WTC11 (cell line): ENCODE results near the gene SH2D4B. TPM values are rescaled to one million over a fixed set of nuclear protein-coding genes. Genes with fewer than 3 reads are reported as not detected.

ENCODE experiments used
- ATAC-seq: fragments of 200-7000 bp; cut with Tn5 transposase; 2 replicates; pipeline ENCODE4 v1.10.0; 2021; ENCODE audit warnings: mild to moderate bottlenecking, moderate library complexity
- CTCF ChIA-PET: fragments of 300-600 bp; sonication (Branson Sonifier 250); formaldehyde crosslinking; loops from one replicate; lab custom pipeline; 2021; ENCODE audit warnings: antibody characterized with exemption; lab: Charles Lee
- POLR2A ChIA-PET: fragments of 350-600 bp; sonication (Branson Sonifier 250); formaldehyde crosslinking; loops from one replicate; lab custom pipeline; 2021; ENCODE audit warnings: antibody characterized with exemption; lab: Charles Lee
- DNase-seq: peaks from one replicate; pipeline ENCODE4 v3.0.0; 2021; ENCODE audit warnings: low spot score
- H3K27ac Mint-ChIP-seq: 2 replicates; pipeline ENCODE4 v1.8.0; 2021; ENCODE audit warnings: mixed read lengths
- H3K27me3 Mint-ChIP-seq: 2 replicates; pipeline ENCODE4 v1.8.0; 2021; ENCODE audit warnings: low read depth, mild to moderate bottlenecking, moderate library complexity, mixed read lengths
- H3K36me3 Mint-ChIP-seq: 2 replicates; pipeline ENCODE4 v1.8.0; 2021; ENCODE audit warnings: mixed read lengths
- H3K4me1 Mint-ChIP-seq: 2 replicates; pipeline ENCODE4 v1.8.0; 2022; ENCODE audit warnings: mixed read lengths
- H3K4me3 Mint-ChIP-seq: 2 replicates; pipeline ENCODE4 v1.8.0; 2021; ENCODE audit warnings: mild to moderate bottlenecking, moderate library complexity, mixed read lengths
- H3K9me3 Mint-ChIP-seq: 2 replicates; pipeline ENCODE4 v1.8.0; 2021; ENCODE audit warnings: mixed read lengths
- ELF4 ChIP-seq: sonication (generic); formaldehyde crosslinking; IDR thresholded peaks from 2 replicates; pipeline ENCODE4 v1.8.1; 2022; ENCODE audit warnings: low read depth, mild to moderate bottlenecking, moderate library complexity, missing genetic modification reagents
- ESRRA ChIP-seq: sonication (generic); formaldehyde crosslinking; IDR thresholded peaks from 2 replicates; pipeline ENCODE4 v1.8.1; 2022; ENCODE audit warnings: mild to moderate bottlenecking, missing genetic modification reagents, borderline replicate concordance
- FOXJ3 ChIP-seq: sonication (generic); formaldehyde crosslinking; IDR thresholded peaks from 2 replicates; pipeline ENCODE4 v1.9.0; 2021; ENCODE audit warnings: missing genetic modification reagents, mild to moderate bottlenecking, borderline replicate concordance
- JUN ChIP-seq: sonication (generic); formaldehyde crosslinking; IDR thresholded peaks from 2 replicates; pipeline ENCODE4 v1.8.0; 2023; ENCODE audit warnings: mild to moderate bottlenecking, missing genetic modification reagents
- NFE2L1 ChIP-seq: sonication (generic); formaldehyde crosslinking; IDR thresholded peaks from 2 replicates; pipeline ENCODE4 v1.8.1; 2023; ENCODE audit warnings: missing genetic modification reagents
- OVOL2 ChIP-seq: fragments of 250-450 bp; sonication (Bioruptor Pico); IDR thresholded peaks from 2 replicates; pipeline ENCODE4 v1.9.0; 2021; ENCODE audit warnings: mild to moderate bottlenecking, borderline replicate concordance
- RELA ChIP-seq: sonication (generic); formaldehyde crosslinking; IDR thresholded peaks from 2 replicates; pipeline ENCODE4 v1.8.1; 2022; ENCODE audit warnings: missing genetic modification reagents, mild to moderate bottlenecking, borderline replicate concordance
- SMAD3 ChIP-seq: sonication (generic); formaldehyde crosslinking; IDR thresholded peaks from 2 replicates; pipeline ENCODE4 v1.8.0; 2022; ENCODE audit warnings: missing genetic modification reagents, mild to moderate bottlenecking, borderline replicate concordance
- SP1 ChIP-seq: sonication (generic); formaldehyde crosslinking; conservative IDR thresholded peaks from 2 replicates; pipeline ENCODE4 v1.8.1; 2022; ENCODE audit warnings: missing genetic modification reagents
- TEAD4 ChIP-seq: sonication (generic); formaldehyde crosslinking; IDR thresholded peaks from 2 replicates; pipeline ENCODE4 v1.8.0; 2022; ENCODE audit warnings: mild to moderate bottlenecking, missing genetic modification reagents
- ZNF121 ChIP-seq: sonication (generic); formaldehyde crosslinking; IDR thresholded peaks from 2 replicates; pipeline ENCODE4 v1.8.0; 2023; ENCODE audit warnings: missing genetic modification reagents
- ZNF138 ChIP-seq: sonication (generic); formaldehyde crosslinking; conservative IDR thresholded peaks from 2 replicates; pipeline ENCODE4 v1.8.1; 2022; ENCODE audit warnings: mild to moderate bottlenecking, moderate library complexity, missing genetic modification reagents
- ZNF232 ChIP-seq: sonication (generic); formaldehyde crosslinking; IDR thresholded peaks from 2 replicates; pipeline ENCODE4 v1.8.0; 2022; ENCODE audit warnings: mild to moderate bottlenecking, missing genetic modification reagents
- ZNF263 ChIP-seq: sonication (generic); formaldehyde crosslinking; IDR thresholded peaks from 2 replicates; pipeline ENCODE4 v1.8.1; 2022; ENCODE audit warnings: low read depth, mild to moderate bottlenecking, moderate library complexity, missing genetic modification reagents
- ZNF671 ChIP-seq: fragments of 250-450 bp; sonication (Bioruptor Pico); IDR thresholded peaks from 2 replicates; pipeline ENCODE4 v1.8.0; 2021; ENCODE audit warnings: mild to moderate bottlenecking
- total RNA-seq: library from RNA; stranded (reverse); gene quantifications from 3 replicates; pipeline ENCODE4 v1.2.3, GENCODE V29; 2021
- TF ChIP-seq, protein P1 (sequence below): sonication (generic); formaldehyde crosslinking; IDR thresholded peaks from 2 replicates; pipeline ENCODE4 v1.8.1; 2022; ENCODE audit warnings: low read depth, mild to moderate bottlenecking, moderate library complexity, missing genetic modification reagents, borderline replicate concordance
- TF ChIP-seq, protein P2 (sequence below): fragments of 200-600 bp; IDR thresholded peaks from 2 replicates; pipeline ENCODE4 v1.8.0; 2022; ENCODE audit warnings: antibody characterized with exemption
- TF ChIP-seq, protein P3 (sequence below): sonication (generic); formaldehyde crosslinking; IDR thresholded peaks from 2 replicates; pipeline ENCODE4 v1.8.0; 2023; ENCODE audit warnings: missing genetic modification reagents, mild to moderate bottlenecking, borderline replicate concordance
- TF ChIP-seq, protein P4 (sequence below): sonication (generic); formaldehyde crosslinking; IDR thresholded peaks from 2 replicates; pipeline ENCODE4 v1.8.0; 2022; ENCODE audit warnings: mild to moderate bottlenecking, missing genetic modification reagents
- TF ChIP-seq, protein P5 (sequence below): sonication (generic); formaldehyde crosslinking; IDR thresholded peaks from 2 replicates; pipeline ENCODE4 v1.8.0; 2022; ENCODE audit warnings: mild to moderate bottlenecking, missing genetic modification reagents
- TF ChIP-seq, protein P6 (sequence below): fragments of 250-450 bp; sonication (Bioruptor Pico); IDR thresholded peaks from 2 replicates; pipeline ENCODE4 v1.9.0; 2021; ENCODE audit warnings: mild to moderate bottlenecking, borderline replicate concordance

SH2D4B gene
- total RNA-seq, 1 experiment from 2014 or later, result 0.04 TPM

DNA sequence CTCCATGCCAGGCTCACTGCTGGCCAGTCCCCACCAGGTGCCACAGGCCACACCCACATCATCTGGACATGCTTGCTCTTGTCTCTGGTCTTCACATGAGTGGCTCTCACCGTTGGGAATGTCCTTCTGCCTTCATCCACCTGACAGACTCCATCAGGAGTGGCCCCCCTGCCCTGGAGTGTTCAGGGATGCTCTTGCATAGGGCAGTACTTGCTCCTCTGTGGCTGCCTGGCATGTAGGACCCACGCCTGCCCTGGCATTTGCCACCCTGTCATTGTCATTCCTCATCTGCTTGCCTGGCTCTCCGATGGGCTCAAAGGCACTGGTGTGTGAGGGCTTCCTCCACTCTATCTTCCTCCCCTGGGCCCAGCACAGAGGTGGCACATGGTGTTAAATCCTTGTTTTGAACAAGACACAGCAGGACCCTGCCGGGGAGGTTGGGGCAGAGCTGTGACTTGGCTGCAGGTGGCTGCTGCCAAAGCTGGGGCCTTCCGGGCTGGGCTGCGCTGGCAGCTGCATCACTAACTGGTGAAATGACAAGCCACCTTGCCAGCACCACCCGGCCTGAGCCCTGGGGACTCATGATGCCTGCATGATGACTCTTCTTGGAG is 1.8 kb downstream of the SH2D4B start:
- CTCF ChIA-PET, result interaction anchor here (0.7 to 1.8 kb wide), 2 partner anchors 32 to 34 kb away, joined by 4 to 5 read pairs; no protein-coding TSS in a partner anchor
- Mint-ChIP-seq H3K27ac (no peak overlapping the region), H3K4me1 (no peaks in the 10 kb centered on the region), H3K36me3 (peaks cover 8% of the 10 kb centered on the region), H3K9me3 (peaks cover 13% of the 10 kb centered on the region), H3K4me3 (no peak overlapping the region), H3K27me3 (peaks cover 3% of the 10 kb centered on the region; the same call in 1 of the 2 replicates)
- ATAC-seq (no peak), DNase-seq (no peak)
- POLR2A ChIA-PET, result no interaction called here
- TF ChIP-seq NFE2L1 (CRISPR knock-in tag) (no peak), FOXJ3 (no peak), ELF4 (CRISPR knock-in tag) (no peak), TEAD4 (no peak), OVOL2 (CRISPR knock-in tag) (no peak), ZNF671 (CRISPR knock-in tag) (no peak), ESRRA (CRISPR knock-in tag) (no peak), ZNF121 (no peak), ZNF232 (CRISPR knock-in tag) (no peak), SMAD3 (CRISPR knock-in tag) (no peak), JUN (no peak)
- TF ChIP-seq, protein P1, sequence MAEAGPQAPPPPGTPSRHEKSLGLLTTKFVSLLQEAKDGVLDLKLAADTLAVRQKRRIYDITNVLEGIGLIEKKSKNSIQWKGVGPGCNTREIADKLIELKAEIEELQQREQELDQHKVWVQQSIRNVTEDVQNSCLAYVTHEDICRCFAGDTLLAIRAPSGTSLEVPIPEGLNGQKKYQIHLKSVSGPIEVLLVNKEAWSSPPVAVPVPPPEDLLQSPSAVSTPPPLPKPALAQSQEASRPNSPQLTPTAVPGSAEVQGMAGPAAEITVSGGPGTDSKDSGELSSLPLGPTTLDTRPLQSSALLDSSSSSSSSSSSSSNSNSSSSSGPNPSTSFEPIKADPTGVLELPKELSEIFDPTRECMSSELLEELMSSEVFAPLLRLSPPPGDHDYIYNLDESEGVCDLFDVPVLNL (CRISPR knock-in tag), result no peak
- TF ChIP-seq, protein P2, sequence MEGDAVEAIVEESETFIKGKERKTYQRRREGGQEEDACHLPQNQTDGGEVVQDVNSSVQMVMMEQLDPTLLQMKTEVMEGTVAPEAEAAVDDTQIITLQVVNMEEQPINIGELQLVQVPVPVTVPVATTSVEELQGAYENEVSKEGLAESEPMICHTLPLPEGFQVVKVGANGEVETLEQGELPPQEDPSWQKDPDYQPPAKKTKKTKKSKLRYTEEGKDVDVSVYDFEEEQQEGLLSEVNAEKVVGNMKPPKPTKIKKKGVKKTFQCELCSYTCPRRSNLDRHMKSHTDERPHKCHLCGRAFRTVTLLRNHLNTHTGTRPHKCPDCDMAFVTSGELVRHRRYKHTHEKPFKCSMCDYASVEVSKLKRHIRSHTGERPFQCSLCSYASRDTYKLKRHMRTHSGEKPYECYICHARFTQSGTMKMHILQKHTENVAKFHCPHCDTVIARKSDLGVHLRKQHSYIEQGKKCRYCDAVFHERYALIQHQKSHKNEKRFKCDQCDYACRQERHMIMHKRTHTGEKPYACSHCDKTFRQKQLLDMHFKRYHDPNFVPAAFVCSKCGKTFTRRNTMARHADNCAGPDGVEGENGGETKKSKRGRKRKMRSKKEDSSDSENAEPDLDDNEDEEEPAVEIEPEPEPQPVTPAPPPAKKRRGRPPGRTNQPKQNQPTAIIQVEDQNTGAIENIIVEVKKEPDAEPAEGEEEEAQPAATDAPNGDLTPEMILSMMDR, result no peak
- TF ChIP-seq, protein P3, sequence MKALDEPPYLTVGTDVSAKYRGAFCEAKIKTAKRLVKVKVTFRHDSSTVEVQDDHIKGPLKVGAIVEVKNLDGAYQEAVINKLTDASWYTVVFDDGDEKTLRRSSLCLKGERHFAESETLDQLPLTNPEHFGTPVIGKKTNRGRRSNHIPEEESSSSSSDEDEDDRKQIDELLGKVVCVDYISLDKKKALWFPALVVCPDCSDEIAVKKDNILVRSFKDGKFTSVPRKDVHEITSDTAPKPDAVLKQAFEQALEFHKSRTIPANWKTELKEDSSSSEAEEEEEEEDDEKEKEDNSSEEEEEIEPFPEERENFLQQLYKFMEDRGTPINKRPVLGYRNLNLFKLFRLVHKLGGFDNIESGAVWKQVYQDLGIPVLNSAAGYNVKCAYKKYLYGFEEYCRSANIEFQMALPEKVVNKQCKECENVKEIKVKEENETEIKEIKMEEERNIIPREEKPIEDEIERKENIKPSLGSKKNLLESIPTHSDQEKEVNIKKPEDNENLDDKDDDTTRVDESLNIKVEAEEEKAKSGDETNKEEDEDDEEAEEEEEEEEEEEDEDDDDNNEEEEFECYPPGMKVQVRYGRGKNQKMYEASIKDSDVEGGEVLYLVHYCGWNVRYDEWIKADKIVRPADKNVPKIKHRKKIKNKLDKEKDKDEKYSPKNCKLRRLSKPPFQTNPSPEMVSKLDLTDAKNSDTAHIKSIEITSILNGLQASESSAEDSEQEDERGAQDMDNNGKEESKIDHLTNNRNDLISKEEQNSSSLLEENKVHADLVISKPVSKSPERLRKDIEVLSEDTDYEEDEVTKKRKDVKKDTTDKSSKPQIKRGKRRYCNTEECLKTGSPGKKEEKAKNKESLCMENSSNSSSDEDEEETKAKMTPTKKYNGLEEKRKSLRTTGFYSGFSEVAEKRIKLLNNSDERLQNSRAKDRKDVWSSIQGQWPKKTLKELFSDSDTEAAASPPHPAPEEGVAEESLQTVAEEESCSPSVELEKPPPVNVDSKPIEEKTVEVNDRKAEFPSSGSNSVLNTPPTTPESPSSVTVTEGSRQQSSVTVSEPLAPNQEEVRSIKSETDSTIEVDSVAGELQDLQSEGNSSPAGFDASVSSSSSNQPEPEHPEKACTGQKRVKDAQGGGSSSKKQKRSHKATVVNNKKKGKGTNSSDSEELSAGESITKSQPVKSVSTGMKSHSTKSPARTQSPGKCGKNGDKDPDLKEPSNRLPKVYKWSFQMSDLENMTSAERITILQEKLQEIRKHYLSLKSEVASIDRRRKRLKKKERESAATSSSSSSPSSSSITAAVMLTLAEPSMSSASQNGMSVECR, result no peak
- TF ChIP-seq, protein P4, sequence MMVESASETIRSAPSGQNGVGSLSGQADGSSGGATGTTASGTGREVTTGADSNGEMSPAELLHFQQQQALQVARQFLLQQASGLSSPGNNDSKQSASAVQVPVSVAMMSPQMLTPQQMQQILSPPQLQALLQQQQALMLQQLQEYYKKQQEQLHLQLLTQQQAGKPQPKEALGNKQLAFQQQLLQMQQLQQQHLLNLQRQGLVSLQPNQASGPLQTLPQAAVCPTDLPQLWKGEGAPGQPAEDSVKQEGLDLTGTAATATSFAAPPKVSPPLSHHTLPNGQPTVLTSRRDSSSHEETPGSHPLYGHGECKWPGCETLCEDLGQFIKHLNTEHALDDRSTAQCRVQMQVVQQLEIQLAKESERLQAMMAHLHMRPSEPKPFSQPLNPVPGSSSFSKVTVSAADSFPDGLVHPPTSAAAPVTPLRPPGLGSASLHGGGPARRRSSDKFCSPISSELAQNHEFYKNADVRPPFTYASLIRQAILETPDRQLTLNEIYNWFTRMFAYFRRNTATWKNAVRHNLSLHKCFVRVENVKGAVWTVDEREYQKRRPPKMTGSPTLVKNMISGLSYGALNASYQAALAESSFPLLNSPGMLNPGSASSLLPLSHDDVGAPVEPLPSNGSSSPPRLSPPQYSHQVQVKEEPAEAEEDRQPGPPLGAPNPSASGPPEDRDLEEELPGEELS (CRISPR knock-in tag), result no peak
- TF ChIP-seq, protein P5, sequence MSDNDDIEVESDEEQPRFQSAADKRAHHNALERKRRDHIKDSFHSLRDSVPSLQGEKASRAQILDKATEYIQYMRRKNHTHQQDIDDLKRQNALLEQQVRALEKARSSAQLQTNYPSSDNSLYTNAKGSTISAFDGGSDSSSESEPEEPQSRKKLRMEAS (CRISPR knock-in tag), result no peak
- TF ChIP-seq, all 79 proteins: peak for 0

DNA sequence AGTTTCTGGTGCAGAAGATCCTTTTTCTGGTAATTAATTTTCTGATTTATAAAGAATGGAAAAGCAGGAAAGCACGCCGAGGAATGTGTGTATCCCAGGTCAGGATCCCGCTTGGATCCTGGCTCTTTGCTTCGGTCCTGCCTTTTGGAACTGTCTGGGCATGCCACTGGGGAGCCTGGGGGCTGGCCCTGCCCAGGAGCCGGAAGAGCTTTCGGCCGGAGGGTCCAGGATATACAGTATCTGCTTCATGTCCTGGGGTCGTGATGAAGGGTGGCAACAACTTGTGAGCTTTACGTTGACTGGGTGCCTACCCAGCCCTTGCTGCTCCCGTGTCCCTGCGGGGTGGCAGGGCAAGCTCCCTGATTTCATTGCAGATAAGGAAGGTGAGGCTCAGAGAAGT is 2.4 kb downstream of the SH2D4B start:
- CTCF ChIA-PET, result interaction anchor here (0.7 to 1.8 kb wide), 2 partner anchors 32 to 35 kb away, joined by 4 to 5 read pairs; no protein-coding TSS in a partner anchor
- POLR2A ChIA-PET, result no interaction called here
- Mint-ChIP-seq H3K4me1 (no peaks in the 10 kb centered on the region), H3K27me3 (peaks cover 6% of the 10 kb centered on the region), H3K4me3 (no peak overlapping the region), H3K27ac (no peak overlapping the region), H3K9me3 (peaks cover 13% of the 10 kb centered on the region), H3K36me3 (peaks cover 8% of the 10 kb centered on the region)
- DNase-seq (no peak), ATAC-seq (no peak)
- TF ChIP-seq TEAD4 (no peak), ZNF121 (no peak), ZNF138 (no peak), RELA (CRISPR knock-in tag) (no peak), SP1 (CRISPR knock-in tag) (no peak), ZNF263 (CRISPR knock-in tag) (no peak)
- TF ChIP-seq, protein P6, sequence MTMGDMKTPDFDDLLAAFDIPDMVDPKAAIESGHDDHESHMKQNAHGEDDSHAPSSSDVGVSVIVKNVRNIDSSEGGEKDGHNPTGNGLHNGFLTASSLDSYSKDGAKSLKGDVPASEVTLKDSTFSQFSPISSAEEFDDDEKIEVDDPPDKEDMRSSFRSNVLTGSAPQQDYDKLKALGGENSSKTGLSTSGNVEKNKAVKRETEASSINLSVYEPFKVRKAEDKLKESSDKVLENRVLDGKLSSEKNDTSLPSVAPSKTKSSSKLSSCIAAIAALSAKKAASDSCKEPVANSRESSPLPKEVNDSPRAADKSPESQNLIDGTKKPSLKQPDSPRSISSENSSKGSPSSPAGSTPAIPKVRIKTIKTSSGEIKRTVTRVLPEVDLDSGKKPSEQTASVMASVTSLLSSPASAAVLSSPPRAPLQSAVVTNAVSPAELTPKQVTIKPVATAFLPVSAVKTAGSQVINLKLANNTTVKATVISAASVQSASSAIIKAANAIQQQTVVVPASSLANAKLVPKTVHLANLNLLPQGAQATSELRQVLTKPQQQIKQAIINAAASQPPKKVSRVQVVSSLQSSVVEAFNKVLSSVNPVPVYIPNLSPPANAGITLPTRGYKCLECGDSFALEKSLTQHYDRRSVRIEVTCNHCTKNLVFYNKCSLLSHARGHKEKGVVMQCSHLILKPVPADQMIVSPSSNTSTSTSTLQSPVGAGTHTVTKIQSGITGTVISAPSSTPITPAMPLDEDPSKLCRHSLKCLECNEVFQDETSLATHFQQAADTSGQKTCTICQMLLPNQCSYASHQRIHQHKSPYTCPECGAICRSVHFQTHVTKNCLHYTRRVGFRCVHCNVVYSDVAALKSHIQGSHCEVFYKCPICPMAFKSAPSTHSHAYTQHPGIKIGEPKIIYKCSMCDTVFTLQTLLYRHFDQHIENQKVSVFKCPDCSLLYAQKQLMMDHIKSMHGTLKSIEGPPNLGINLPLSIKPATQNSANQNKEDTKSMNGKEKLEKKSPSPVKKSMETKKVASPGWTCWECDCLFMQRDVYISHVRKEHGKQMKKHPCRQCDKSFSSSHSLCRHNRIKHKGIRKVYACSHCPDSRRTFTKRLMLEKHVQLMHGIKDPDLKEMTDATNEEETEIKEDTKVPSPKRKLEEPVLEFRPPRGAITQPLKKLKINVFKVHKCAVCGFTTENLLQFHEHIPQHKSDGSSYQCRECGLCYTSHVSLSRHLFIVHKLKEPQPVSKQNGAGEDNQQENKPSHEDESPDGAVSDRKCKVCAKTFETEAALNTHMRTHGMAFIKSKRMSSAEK, result no peak
